ENCODE results near the gene KIF27. TPM values are rescaled to one million over a fixed set of nuclear protein-coding genes. Genes with fewer than 3 reads are reported as not detected.
A peak's percentile ranks its signal among the peaks of the same experiment; 100 is the strongest.
"Not testable (repeated sequence)": the region's sequence is repeated elsewhere in the genome, so short reads cannot be mapped to it uniquely, and the experiment has no call there.

The KIF27 gene
- total RNA-seq, 1 donor from 2014 or later = 4.1 TPM

GRCh38 chr9:83906144-83906543, 15.1 kb downstream of the KIF27 start:
- Histone ChIP-seq H3K27me3 (ENCODE audit: low read depth) (no peaks in the 10 kb centered on the region), H3K9me3 (replicated peaks) (no peaks in the 10 kb centered on the region), H3K4me3 (no peak overlapping the region), H3K4me1 (no peaks in the 10 kb centered on the region), H3K27ac (replicated peaks) (no peak overlapping the region), H3K36me3 (no peaks in the 10 kb centered on the region)
- TF ChIP-seq, protein P1, sequence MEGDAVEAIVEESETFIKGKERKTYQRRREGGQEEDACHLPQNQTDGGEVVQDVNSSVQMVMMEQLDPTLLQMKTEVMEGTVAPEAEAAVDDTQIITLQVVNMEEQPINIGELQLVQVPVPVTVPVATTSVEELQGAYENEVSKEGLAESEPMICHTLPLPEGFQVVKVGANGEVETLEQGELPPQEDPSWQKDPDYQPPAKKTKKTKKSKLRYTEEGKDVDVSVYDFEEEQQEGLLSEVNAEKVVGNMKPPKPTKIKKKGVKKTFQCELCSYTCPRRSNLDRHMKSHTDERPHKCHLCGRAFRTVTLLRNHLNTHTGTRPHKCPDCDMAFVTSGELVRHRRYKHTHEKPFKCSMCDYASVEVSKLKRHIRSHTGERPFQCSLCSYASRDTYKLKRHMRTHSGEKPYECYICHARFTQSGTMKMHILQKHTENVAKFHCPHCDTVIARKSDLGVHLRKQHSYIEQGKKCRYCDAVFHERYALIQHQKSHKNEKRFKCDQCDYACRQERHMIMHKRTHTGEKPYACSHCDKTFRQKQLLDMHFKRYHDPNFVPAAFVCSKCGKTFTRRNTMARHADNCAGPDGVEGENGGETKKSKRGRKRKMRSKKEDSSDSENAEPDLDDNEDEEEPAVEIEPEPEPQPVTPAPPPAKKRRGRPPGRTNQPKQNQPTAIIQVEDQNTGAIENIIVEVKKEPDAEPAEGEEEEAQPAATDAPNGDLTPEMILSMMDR (IDR thresholded peaks at IDR 0.05; ENCODE audit: borderline replicate concordance) = no peak
- no peak for DNase-seq
- intact Hi-C loops (cut with micrococcal nuclease) = no loop called here

GRCh38 chr9:83900615-83901014, 20.6 kb downstream of the KIF27 start:
- H3K4me1 ChIP-seq; H3K27me3 ChIP-seq (ENCODE audit: low read depth); DNase-seq; H3K27ac ChIP-seq (replicated peaks); H3K9me3 ChIP-seq (replicated peaks); intact Hi-C loops (cut with micrococcal nuclease); H3K36me3 ChIP-seq; H3K4me3 ChIP-seq: not testable (repeated sequence)

DNA sequence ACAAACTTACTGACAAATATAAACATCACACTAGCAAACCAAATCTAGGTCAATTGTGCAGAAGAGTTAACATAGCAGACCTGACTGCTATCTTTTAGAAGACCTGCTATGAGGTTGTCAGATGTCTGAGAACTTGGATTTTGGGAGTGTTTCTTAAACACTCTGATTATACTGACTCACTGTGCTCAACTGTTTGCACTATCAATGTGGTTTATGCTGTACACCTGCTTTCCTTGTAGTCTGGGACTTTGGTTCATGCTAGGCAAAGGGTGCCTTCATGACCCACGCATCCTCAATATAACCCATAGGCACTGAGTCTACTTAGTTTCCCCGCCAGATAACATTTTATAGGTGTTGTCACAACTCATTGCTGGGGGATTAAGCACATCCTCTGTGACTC, 26.9 kb downstream of the KIF27 start:
- H3K36me3 ChIP-seq; H3K9me3 ChIP-seq (replicated peaks); H3K27ac ChIP-seq (replicated peaks); H3K4me3 ChIP-seq; H3K27me3 ChIP-seq (ENCODE audit: low read depth); DNase-seq; H3K4me1 ChIP-seq; intact Hi-C loops (cut with micrococcal nuclease): not testable (repeated sequence)

DNA sequence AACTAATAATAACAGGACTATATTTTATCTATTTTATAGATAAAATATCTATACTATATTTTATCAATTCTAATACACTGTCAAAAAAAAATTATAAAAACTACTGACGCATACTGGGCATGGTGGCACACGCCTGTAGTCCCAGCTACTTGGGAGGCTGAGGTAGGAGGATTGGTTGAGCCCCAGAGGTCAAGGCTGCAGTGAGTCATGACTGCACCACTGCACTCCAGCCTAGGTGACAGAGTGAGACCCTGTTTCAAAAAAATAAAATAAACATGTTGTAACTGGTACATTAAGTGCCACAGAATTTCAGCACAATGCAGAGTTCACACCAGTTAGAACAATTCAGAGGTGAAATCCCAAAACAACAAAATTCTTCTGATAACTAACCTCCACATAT, 34.7 kb downstream of the KIF27 start:
- H3K27me3 ChIP-seq (ENCODE audit: low read depth); DNase-seq; H3K9me3 ChIP-seq (replicated peaks); H3K4me1 ChIP-seq; H3K27ac ChIP-seq (replicated peaks); intact Hi-C loops (cut with micrococcal nuclease); H3K4me3 ChIP-seq: not testable (repeated sequence)
- peaks cover 15% of the 10 kb centered on the region for H3K36me3 ChIP-seq

DNA sequence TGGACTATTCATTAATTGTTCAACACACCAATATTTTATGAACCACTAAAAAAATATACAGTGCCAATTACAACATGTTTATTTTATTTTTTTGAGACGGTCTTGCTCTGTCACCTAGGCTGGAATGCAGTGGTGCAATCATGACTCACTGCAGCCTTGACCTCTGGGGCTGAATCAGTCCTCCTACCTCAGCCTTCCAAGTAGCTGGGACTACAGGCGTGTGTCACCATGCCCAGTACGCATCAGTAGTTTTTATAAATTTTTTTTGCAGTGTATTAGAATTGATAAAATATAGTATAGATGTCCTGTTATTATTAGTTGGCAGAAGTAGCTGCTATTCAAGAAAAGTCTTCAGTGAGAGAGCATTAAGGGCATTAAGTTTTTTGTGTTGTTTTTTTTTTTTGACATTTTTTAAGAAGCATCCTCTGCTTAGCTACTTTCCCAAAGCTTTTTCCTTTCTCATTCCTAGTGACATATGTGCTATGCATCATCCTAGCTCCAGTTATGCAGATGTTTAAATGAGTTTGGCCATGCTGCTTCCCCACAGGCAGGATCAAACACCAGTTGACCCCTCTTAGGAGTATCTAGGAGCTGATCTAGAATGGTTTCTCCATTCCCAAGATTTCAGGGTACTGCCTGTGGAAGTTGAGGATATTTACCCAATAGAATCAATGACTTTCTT, 35.5 kb downstream of the KIF27 start:
- intact Hi-C loops (cut with micrococcal nuclease) = not testable (repeated sequence)
- peaks cover 15% of the 10 kb centered on the region for H3K36me3 ChIP-seq

GRCh38 chr9:83881687-83882408, 39.4 kb downstream of the KIF27 start:
- H3K9me3 ChIP-seq (replicated peaks); H3K27ac ChIP-seq (replicated peaks); intact Hi-C loops (cut with micrococcal nuclease); H3K4me1 ChIP-seq; DNase-seq; H3K4me3 ChIP-seq; H3K27me3 ChIP-seq (ENCODE audit: low read depth): not testable (repeated sequence)
- peaks cover 14% of the 10 kb centered on the region for H3K36me3 ChIP-seq

More for the DNA sequence above, 35.5 kb downstream of the KIF27 start:
- H3K4me1 ChIP-seq; DNase-seq; H3K27me3 ChIP-seq (ENCODE audit: low read depth); H3K4me3 ChIP-seq; H3K9me3 ChIP-seq (replicated peaks); H3K27ac ChIP-seq (replicated peaks): not testable (repeated sequence)

DNA sequence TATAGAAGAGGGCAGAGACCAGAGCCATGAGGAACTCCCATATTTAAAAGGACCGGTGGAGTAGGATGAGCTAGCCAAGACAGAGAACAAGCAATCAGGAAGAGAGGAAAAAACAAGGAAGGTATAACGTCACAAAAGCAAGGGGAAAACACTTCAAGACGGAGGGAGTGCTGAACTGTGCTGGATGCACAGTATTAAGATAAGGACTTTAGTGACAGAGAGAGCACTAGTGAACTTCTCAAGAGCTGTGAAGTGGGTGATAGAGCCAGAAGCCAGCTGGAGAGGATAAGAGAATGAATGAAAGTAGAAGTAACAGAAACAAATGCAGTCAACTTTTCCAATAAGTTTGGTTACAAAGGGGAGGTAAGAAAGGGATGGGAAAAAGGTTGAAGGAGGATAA, 45.7 kb downstream of the KIF27 start:
- H3K27ac ChIP-seq (replicated peaks); H3K4me1 ChIP-seq; intact Hi-C loops (cut with micrococcal nuclease); H3K4me3 ChIP-seq; H3K9me3 ChIP-seq (replicated peaks); H3K27me3 ChIP-seq (ENCODE audit: low read depth); H3K36me3 ChIP-seq; DNase-seq: not testable (repeated sequence)

DNA sequence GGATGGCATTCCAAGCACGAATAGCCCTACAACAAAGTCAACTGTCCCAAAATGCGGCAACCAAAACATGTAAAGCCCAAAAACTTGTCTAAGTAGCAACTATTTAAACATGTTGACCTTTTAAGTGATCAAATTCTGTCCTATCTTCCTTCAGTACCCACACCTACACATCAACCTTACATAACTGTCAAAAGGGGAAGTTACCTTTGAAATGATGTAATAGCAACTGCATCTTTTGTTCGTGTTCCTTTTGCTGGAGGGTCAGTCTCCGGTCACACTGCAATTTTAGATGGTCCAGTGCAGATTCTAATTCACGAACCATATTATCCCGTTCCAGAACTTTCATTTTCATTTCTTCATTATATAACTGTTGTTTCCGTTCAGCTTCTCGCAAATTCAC, 71.3 kb downstream of the KIF27 start:
- intact Hi-C loops (cut with micrococcal nuclease); H3K36me3 ChIP-seq; H3K27ac ChIP-seq (replicated peaks); H3K4me1 ChIP-seq; DNase-seq; H3K27me3 ChIP-seq (ENCODE audit: low read depth); H3K4me3 ChIP-seq; H3K9me3 ChIP-seq (replicated peaks): not testable (repeated sequence)

DNA sequence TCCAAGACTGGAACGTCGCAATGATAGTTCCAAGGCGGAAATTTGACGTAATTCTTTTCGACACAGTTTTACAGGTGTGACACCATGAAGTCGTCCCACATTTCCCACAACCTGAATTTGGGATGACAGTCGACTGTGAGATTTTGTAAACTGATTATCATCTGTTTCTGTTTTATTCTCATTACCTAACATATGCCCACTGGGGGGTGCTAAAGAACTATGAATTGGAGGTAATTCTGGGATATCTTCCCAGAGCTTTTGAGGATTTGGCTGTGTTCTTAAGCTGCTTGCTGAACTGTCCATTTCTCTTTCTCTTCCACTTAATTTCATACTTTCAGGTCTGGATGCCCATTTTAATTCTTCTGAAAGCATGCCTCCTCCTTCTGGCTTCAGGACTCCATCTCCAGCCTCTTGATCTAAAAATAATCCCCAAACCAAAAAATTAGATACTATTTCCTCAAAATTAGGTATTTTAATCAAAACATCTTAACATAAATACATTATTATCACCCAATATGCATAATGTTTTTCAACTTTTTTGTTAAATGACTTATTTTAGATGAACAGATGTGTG, 84.1 kb downstream of the KIF27 start:
- H3K4me3 ChIP-seq; DNase-seq; H3K4me1 ChIP-seq; H3K27ac ChIP-seq (replicated peaks); H3K27me3 ChIP-seq (ENCODE audit: low read depth); H3K9me3 ChIP-seq (replicated peaks); intact Hi-C loops (cut with micrococcal nuclease); H3K36me3 ChIP-seq: not testable (repeated sequence)
- TF ChIP-seq, protein P1 (IDR thresholded peaks at IDR 0.05; ENCODE audit: borderline replicate concordance) = peak; percentile 31
